Trophoblast cell (in vitro differentiated cells and primary cell): ENCODE results near the gene ANKRD13B.

Source experiments
- DNase-seq, 2 donors: peaks; one replicate each; pipeline ENCODE4 v3.0.0-alpha.2; 2016
- H2AFZ ChIP-seq: 2 replicates; pipeline ENCODE4 v1.6.1; 2013; ENCODE audit warnings: low read length, moderate library complexity, mild to moderate bottlenecking; ENCODE audit not compliant: insufficient read depth, poor library complexity
- H2AK5ac ChIP-seq: 2 replicates; pipeline ENCODE4 v1.6.1; 2013; ENCODE audit warnings: mild to moderate bottlenecking, low read length
- H2BK120ac ChIP-seq: 2 replicates; pipeline ENCODE4 v1.6.1; 2013; ENCODE audit warnings: low read length, mild to moderate bottlenecking, moderate library complexity; ENCODE audit not compliant: insufficient read depth, poor library complexity
- H2BK12ac ChIP-seq: 2 replicates; pipeline ENCODE4 v1.6.1; 2013; ENCODE audit warnings: mild to moderate bottlenecking, low read length, moderate library complexity
- H2BK5ac ChIP-seq: 2 replicates; pipeline ENCODE4 v1.6.1; 2013; ENCODE audit warnings: low read length, low read depth, moderate library complexity, mild to moderate bottlenecking; ENCODE audit not compliant: poor library complexity
- H3K14ac ChIP-seq: 2 replicates; pipeline ENCODE4 v1.6.1; 2013; ENCODE audit warnings: mild to moderate bottlenecking, low read length
- H3K18ac ChIP-seq: 2 replicates; pipeline ENCODE4 v1.6.1; 2013; ENCODE audit warnings: mild to moderate bottlenecking, low read length
- H3K23ac ChIP-seq: 2 replicates; pipeline ENCODE4 v1.6.1; 2013; ENCODE audit warnings: low read length
- H3K27ac ChIP-seq: 2 replicates; pipeline ENCODE4 v1.5.1; 2013; ENCODE audit warnings: low read depth, mild to moderate bottlenecking, inconsistent platforms, low read length, moderate library complexity
- H3K27me3 ChIP-seq: 2 replicates; pipeline ENCODE4 v1.6.1; 2013; ENCODE audit warnings: inconsistent platforms, mild to moderate bottlenecking, low read length, moderate library complexity; ENCODE audit not compliant: insufficient read depth
- H3K36me3 ChIP-seq, 2 experiments: 1 replicate in 1 of 2; 2 replicates in 1 of 2; pipeline ENCODE4 v1.6.1; 2013; ENCODE audit warnings: low read length in 2 of 2, mild to moderate bottlenecking in 2 of 2, moderate library complexity in 1 of 2; ENCODE audit not compliant: insufficient read depth in 2 of 2, control insufficient read depth in 1 of 2
- H3K4ac ChIP-seq: 2 replicates; pipeline ENCODE4 v1.6.1; 2013; ENCODE audit warnings: low read depth, mild to moderate bottlenecking, low read length, moderate library complexity
- H3K4me1 ChIP-seq, 2 experiments: 1 replicate in 1 of 2; 2 replicates in 1 of 2; pipeline ENCODE4 v1.6.1; 2013; ENCODE audit warnings: low read length in 2 of 2, mild to moderate bottlenecking in 2 of 2, moderate library complexity in 1 of 2; ENCODE audit not compliant: insufficient read depth in 2 of 2, control insufficient read depth in 1 of 2
- H3K4me2 ChIP-seq: 2 replicates; pipeline ENCODE4 v1.6.1; 2013; ENCODE audit warnings: inconsistent platforms, mild to moderate bottlenecking, low read length, moderate library complexity
- H3K4me3 ChIP-seq: 2 replicates; pipeline ENCODE4 v1.5.1; 2013; ENCODE audit warnings: mild to moderate bottlenecking, low read depth, low read length, inconsistent platforms
- H3K79me1 ChIP-seq: one replicate; pipeline ENCODE4 v1.6.1; 2013; ENCODE audit warnings: low read length
- H3K79me2 ChIP-seq: 2 replicates; pipeline ENCODE4 v1.6.1; 2013; ENCODE audit warnings: low read length, mild to moderate bottlenecking; ENCODE audit not compliant: control insufficient read depth, insufficient read depth, poor library complexity
- H3K9ac ChIP-seq: 2 replicates; pipeline ENCODE4 v1.6.1; 2013; ENCODE audit warnings: mild to moderate bottlenecking, low read length
- H3K9me3 ChIP-seq: 2 replicates; pipeline ENCODE4 v1.6.1; 2013; ENCODE audit warnings: low read depth, mild to moderate bottlenecking, control low read depth, inconsistent platforms, low read length; ENCODE audit not compliant: insufficient read depth
- H4K12ac ChIP-seq: 2 replicates; pipeline ENCODE4 v1.6.1; 2013; ENCODE audit warnings: low read depth, mild to moderate bottlenecking, low read length, moderate library complexity
- H4K8ac ChIP-seq: 2 replicates; pipeline ENCODE4 v1.6.1; 2013; ENCODE audit warnings: low read depth, mild to moderate bottlenecking, low read length, moderate library complexity
- H4K91ac ChIP-seq: one replicate; pipeline ENCODE4 v1.6.1; 2013; ENCODE audit warnings: low read depth, mild to moderate bottlenecking, low read length, moderate library complexity
- WGBS: extraction: QIAGEN DNeasy Blood & Tissue Kit; methylation state at CpG from one replicate; pipeline ENCODE4 v1.1.7; 2013; ENCODE audit warnings: missing lambda C conversion rate; ENCODE audit not compliant: insufficient read length, insufficient coverage; ENCODE audit errors: extremely low coverage; 5-methylcytosine and 5-hydroxymethylcytosine counted together

Gene ANKRD13B

DNA sequence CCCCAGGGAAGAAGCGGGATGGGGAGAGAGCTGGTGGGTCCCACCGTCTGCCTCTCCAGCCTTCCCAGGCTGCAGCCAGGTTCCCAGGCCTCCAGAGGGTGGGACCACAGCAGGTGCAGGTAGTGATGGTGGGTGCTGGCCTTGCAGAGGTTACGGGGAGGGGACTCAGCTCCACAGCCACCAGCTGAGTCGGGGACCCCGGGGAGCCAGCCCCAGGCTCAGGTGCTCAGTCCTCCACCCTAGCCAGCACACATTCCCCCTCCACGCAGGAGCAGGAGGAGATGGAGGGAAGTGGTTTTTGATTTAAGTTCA, 19.4 kb upstream of the ANKRD13B start:
- no peak overlapping the region for H3K4ac ChIP-seq
- peaks cover 7 to 13% of the 10 kb centered on the region in 2 experiments for H3K4me1 ChIP-seq
- no peak overlapping the region for H2AK5ac ChIP-seq
- no peak overlapping the region for H3K4me3 ChIP-seq
- H4K91ac ChIP-seq, result no peak overlapping the region
- no peak overlapping the region for H3K9ac ChIP-seq
- H2BK12ac ChIP-seq, result no peak overlapping the region
- H3K79me2 ChIP-seq, result peaks cover 5% of the 10 kb centered on the region
- no peaks in the 10 kb centered on the region for H3K27me3 ChIP-seq
- H3K27ac ChIP-seq, result no peak overlapping the region
- peaks cover 2% of the 10 kb centered on the region for H3K9me3 ChIP-seq
- no peak overlapping the region for H2BK120ac ChIP-seq
- no peak for DNase-seq
- no peak overlapping the region for H3K23ac ChIP-seq
- no peak overlapping the region for H2BK5ac ChIP-seq
- no peak overlapping the region for H4K8ac ChIP-seq
- H4K12ac ChIP-seq, result no peak overlapping the region
- H3K4me2 ChIP-seq, result no peak overlapping the region
- no peak overlapping the region for H2AFZ ChIP-seq
- H3K14ac ChIP-seq, result no peak overlapping the region
- peaks cover 6% of the 10 kb centered on the region for H3K79me1 ChIP-seq
- no peak overlapping the region for H3K18ac ChIP-seq
- no CpG with 5 or more reads among the region's 6 CpGs for WGBS
- H3K36me3 ChIP-seq, result peaks cover 60 to 63% of the 10 kb centered on the region in 2 experiments

DNA sequence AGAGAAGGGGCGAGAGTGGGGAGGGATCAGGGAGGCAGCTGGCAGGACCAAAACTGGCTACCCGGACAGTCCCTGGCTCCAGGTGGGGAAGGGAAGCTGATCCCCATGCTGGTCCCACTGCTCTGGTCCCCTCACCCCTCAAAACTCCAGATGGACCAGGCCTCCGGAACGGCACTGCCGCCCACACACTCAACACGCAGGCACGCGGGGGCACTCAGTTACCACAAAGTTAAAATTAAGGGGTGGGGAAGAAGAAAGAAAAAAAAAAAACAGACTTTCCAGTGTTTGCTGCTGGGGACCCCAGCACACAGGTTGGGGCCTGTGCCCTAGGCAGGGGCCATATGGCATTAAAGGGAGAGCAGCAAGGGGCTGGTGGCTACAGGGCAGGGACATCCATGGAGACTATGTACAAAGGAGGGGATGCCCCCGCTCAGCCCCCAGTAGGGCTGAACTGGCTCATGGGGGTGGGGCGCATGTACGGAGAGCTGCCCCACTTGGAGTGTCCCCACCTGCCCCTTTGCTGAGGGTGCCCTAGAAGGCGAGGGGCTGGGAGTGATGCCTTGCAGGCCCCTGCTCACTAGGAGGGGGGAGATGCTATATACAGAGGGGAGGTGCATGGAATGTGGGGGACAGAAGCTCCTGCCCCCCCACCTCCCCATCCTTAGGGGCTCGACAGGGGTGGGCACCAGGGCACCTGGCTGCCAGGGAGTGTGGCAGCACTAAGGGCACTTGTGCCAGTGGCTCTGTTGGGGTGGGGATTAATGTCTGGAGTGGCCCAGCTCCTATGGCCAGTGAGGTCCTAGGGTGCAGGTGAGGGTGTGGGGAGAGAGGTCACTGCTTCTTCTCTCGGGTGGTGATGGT, 18.8 kb upstream of the ANKRD13B start:
- H3K4ac ChIP-seq, result no peak overlapping the region
- no peak overlapping the region for H3K14ac ChIP-seq
- no peak overlapping the region for H3K23ac ChIP-seq
- DNase-seq, result no peak
- H3K79me2 ChIP-seq, result no peaks in the 10 kb centered on the region
- H3K79me1 ChIP-seq, result peaks cover under 1% of the 10 kb centered on the region
- H4K12ac ChIP-seq, result no peak overlapping the region
- H3K9me3 ChIP-seq, result peaks cover 2% of the 10 kb centered on the region
- peaks cover 6 to 9% of the 10 kb centered on the region in 2 experiments for H3K4me1 ChIP-seq
- no peak overlapping the region for H3K4me3 ChIP-seq
- H2AFZ ChIP-seq, result no peak overlapping the region
- H2BK12ac ChIP-seq, result no peak overlapping the region
- H3K18ac ChIP-seq, result no peak overlapping the region
- WGBS, result no CpG with 5 or more reads among the region's 14 CpGs
- H2BK5ac ChIP-seq, result no peak overlapping the region
- H2BK120ac ChIP-seq, result no peak overlapping the region
- H3K36me3 ChIP-seq, result peaks cover 63 to 65% of the 10 kb centered on the region in 2 experiments
- no peak overlapping the region for H3K9ac ChIP-seq
- no peak overlapping the region for H3K4me2 ChIP-seq
- no peak overlapping the region for H3K27ac ChIP-seq
- no peaks in the 10 kb centered on the region for H3K27me3 ChIP-seq
- no peak overlapping the region for H4K8ac ChIP-seq
- no peak overlapping the region for H2AK5ac ChIP-seq
- H4K91ac ChIP-seq, result no peak overlapping the region

DNA sequence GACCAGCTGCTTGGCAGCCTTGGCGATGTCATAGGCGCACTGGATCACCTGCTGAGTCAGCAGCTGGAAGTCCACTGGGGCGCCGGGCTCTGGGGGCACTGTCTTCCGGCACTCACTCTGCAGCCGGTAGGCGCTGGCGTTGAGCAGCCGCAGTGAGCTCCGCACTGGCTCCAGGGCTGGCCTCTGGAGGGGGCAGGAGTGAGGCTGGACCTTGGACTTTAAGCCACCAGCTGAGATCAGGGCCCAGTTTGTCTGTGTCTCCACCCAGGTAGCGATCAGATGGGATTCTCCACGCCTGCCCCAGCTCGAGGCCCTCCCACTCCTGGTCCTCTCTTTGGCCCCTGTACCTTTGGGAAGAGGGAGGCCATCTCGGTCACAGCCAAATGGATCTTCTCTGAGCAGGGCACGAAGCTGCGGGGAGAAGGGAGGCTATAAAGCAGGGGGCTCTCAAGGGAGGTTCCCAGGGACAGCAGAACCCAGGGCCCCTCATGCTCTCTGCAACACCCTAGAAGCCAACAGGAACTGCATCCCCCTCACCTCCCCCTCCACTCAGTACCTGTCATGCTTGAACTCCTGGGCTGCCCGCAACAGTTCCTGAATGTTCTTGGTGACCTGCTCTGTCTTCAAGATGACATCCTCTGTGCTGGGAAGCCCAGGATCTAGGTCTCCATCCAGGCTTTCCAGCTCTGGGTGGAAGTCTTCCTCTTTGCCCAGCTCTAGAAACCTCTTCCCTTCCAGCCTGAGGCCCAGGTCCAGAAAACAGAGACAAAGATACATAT, 18.0 kb upstream of the ANKRD13B start:
- H2BK12ac ChIP-seq, result no peak overlapping the region

DNA sequence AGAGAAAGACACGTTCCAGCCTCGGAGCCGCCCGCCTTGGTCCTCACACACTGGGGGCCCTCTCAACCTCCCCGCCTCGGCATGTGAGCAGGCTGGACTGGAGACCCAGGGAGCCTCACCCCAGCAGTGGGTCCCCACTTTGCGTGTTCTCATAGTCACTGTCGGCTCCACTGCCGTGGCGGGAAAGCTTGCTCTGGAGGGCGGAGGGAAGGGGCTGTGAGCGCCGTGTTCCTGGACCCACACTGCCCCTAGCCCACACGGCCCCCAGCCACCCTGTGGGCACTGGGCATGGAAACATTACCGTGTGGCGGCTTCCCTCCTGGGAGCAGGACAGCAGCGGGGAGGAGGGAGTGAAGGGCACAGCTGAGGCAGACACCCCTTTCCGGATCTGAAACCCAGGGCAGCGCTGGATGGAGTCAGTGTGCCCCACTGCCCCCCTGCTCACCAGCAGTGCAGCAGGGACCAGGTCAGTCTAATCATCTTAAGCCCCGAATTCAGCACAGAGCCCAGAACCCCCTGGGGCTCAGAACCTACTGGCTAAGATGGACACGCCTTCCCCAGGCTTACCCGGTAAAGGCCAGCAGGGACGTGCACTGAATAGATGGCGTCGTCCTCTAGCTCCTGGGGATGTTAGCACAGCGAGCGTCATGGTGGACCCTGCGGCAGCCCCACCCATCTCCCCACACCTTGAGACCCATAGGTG, 17.3 kb upstream of the ANKRD13B start:
- Histone ChIP-seq H3K9me3 (peaks cover 2% of the 10 kb centered on the region), H3K4me1 (peaks cover 0 to under 1% of the 10 kb centered on the region in 2 experiments), H3K18ac (no peak overlapping the region), H3K23ac (no peak overlapping the region), H3K79me2 (no peaks in the 10 kb centered on the region), H3K4ac (no peak overlapping the region), H2AK5ac (no peak overlapping the region), H3K27me3 (no peaks in the 10 kb centered on the region), H3K79me1 (no peaks in the 10 kb centered on the region), H4K8ac (no peak overlapping the region), H3K36me3 (peaks cover 63 to 72% of the 10 kb centered on the region in 2 experiments), H2AFZ (no peak overlapping the region), H3K27ac (no peak overlapping the region), H2BK5ac (no peak overlapping the region), H4K12ac (no peak overlapping the region), H3K14ac (no peak overlapping the region), H2BK120ac (no peak overlapping the region), H3K9ac (no peak overlapping the region), H3K4me2 (no peak overlapping the region), H3K4me3 (no peak overlapping the region), H4K91ac (no peak overlapping the region), H2BK12ac (no peak overlapping the region)
- no CpG with 5 or more reads among the region's 28 CpGs for WGBS
- no peak for DNase-seq

More for the DNA sequence above, 18.0 kb upstream of the ANKRD13B start:
- Histone ChIP-seq H3K36me3 (peaks cover 63 to 69% of the 10 kb centered on the region in 2 experiments), H3K9me3 (peaks cover 2% of the 10 kb centered on the region), H3K14ac (no peak overlapping the region), H3K4me3 (no peak overlapping the region), H2AK5ac (no peak overlapping the region), H3K79me1 (no peaks in the 10 kb centered on the region), H4K8ac (no peak overlapping the region), H4K91ac (no peak overlapping the region), H3K4me1 (peaks cover 0 to 3% of the 10 kb centered on the region in 2 experiments), H3K18ac (no peak overlapping the region), H3K9ac (no peak overlapping the region), H3K4ac (no peak overlapping the region), H3K27ac (no peak overlapping the region), H4K12ac (no peak overlapping the region), H3K23ac (no peak overlapping the region), H2BK5ac (no peak overlapping the region), H3K4me2 (no peak overlapping the region), H2AFZ (no peak overlapping the region), H3K79me2 (no peaks in the 10 kb centered on the region), H2BK120ac (no peak overlapping the region), H3K27me3 (no peaks in the 10 kb centered on the region)
- WGBS, result no CpG with 5 or more reads among the region's 17 CpGs
- no peak for DNase-seq
